GOT3 (cell line): ENCODE data around the gene PRPF38A.
"Not testable (repeated sequence)": the region's sequence is repeated elsewhere in the genome, so short reads cannot be mapped to it uniquely, and the experiment has no call there.

ENCODE experiments used
- DNase-seq: peaks from one replicate; lab custom pipeline; 2025; ENCODE audit warnings: mixed read lengths; lab: John Stamatoyannopoulos, UW

PRPF38A gene

DNA sequence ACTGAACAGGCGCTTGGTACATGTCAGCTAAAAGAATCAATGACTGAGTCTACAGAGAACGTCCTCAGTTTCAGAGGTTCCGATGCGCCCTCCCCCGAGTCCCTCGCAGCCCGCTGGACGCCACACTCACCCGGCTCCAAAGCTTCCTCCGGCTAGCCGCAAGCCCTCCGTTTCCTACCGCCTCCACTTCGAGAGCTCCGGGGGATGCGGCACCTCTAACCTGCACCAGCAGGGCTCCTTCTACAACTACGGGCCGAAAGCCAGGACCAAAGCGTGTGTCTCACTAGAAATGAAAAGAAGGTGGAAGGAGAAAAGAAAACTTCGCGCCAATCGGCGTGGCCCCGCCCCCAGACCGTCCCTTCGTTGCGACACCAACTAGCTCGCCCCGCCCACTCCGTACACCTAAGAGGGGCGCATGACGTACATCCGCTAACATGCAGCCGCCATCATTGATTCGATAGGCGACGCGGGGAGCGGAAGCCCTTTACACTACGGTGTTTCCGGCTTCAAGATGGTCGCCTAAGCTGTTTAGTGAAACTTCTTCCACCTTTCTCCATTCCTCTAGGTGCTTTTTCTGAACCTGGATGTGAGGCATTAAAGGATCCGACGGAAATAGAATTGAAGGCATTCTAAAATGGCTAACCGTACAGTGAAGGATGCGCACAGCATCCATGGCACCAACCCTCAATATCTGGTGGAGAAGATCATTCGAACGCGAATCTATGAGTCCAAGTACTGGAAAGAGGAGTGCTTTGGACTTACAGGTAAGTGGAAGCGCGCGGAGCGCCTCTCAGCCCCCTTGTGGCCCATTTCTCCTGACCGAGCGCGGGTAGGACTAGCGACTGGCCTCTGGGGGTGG lies at the start of gene PRPF38A, which contains the start of gene ORC1:
Gene PRPF38A, plus strand, starts transcription at position 487 of the 859 bp plus-strand sequence. Its CDS starts 148 bp downstream, at position 635.
Gene ORC1, minus strand, starts transcription at position 308 of the 859 bp plus-strand sequence. CDS start 2,200 bp downstream, outside the sequence.
- DNase-seq, result peak; percentile 83

GRCh38 chr1:52355436-52355835 lies 49.0 kb upstream of the PRPF38A start:
- DNase-seq, result no peak

GRCh38 chr1:52355847-52356505 lies 48.4 kb upstream of the PRPF38A start:
- no peak for DNase-seq

- DNase-seq, result no peak
These were observed 47.5 kb upstream of the PRPF38A start for GRCh38 chr1:52356818-52357355.

GRCh38 chr1:52357397-52357796 lies 47.0 kb upstream of the PRPF38A start:
- no peak for DNase-seq

GRCh38 chr1:52358851-52359497 lies 45.4 kb upstream of the PRPF38A start:
- no peak for DNase-seq

GRCh38 chr1:52359676-52360594 lies 44.5 kb upstream of the PRPF38A start:
- DNase-seq, result no peak

DNA sequence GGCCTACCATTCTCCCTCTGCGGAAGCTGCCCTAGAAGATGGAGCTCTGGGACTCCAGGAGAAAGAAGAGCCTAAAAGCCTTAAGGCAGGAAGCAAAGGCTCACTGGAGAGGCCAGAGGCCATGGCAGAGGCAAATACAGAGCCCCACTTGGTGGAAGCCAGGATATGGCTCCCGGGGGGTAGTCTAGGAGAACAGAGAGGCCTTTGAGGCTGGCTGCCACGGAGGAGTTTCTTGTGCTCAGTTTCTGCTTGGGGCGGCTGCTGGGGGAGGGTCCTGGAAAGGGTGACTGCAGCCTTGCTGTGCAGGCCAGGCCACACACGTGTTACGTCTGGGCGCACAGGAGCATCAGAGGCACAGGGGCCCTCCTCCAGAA lies 43.8 kb upstream of the PRPF38A start:
- DNase-seq, result no peak

DNA sequence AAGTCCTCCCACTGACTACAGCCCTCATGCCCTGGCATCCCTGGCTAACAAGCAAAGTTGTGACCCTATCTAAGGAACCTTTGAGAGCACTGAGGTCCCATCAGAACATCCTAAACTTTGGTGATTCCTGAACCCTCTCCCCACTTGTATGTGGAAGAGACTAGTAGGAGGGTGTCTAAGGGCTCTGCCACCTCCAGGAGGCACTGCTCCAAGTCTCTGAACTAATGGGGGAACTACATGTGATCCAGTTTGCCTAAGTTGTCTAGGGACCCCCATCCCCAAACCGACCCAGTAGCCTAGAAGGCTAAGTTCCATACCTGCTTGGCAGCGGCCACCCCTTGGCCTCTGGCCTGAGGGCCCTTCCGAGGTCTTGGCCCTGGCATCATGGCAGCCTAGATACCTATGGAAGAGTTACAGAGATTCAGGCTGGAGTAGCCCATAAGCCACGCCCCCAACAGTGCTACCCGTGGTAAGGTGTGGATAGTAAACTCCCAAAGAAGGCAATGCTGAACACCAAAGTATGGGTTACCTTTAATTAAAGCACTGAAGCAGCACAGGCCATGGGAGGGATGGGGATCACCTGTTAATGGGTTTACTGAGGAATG lies 40.1 kb upstream of the PRPF38A start:
- no peak for DNase-seq

- DNase-seq, result peak; percentile 4
These were observed 39.2 kb upstream of the PRPF38A start for GRCh38 chr1:52365071-52365745.

DNA sequence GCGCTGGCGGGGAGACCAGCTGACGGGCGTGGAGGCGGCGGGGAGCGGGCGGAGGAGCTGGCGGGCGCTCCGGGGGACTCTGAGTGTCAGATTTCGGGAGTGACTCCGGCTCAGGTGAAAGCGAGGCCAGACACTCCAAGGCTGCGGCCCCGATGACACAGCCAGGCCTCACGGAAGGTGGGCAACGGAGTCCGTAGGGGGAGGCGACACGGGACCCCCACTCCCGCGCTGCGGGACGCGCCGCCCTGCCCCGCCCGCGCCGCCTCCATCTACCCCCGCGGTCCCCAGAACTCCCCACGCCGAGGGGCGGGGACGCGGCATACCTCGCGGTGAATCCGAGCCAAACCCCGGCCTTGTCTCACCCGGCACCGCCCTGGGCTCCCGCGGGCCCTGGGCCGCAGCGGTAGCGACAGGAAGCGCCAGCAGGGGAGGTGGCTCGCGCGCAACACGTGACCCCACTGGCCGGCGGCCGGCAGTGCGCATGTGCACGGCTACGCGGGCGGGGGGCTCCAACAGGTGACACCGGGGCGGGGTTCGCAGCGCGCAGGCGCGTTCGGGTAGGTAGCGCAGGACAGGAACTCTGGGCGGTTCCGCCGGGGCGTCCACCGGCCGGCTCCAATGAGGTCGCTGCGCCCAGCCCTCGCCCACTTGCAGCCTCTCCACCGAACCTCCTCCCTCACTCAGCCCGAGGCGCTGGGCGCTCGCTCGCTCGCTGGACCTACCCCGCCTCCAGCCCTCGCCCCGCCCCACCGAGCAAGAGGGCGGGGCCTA lies 38.5 kb upstream of the PRPF38A start, which contains the start of gene CC2D1B:
Gene CC2D1B, minus strand, starts transcription at position 460 of the 771 bp plus-strand sequence. CDS start 1,585 bp downstream, outside the sequence.
- peak; percentile 94 for DNase-seq

DNA sequence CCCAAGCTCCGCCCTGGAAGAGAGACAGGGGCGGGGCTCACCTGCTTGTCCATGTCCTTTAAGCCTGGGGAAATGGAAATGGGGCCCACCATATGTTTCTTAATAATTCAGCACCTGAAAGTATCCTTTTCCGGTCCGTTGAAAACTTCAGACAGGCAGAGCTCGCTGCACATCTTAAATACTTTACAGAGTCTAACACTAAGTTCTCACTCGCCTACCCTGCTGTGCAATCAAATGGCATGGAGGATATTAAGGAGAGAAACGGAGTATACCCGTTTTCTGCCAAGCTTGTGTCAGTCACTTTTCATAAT lies 37.9 kb upstream of the PRPF38A start:
- DNase-seq, result no peak

DNA sequence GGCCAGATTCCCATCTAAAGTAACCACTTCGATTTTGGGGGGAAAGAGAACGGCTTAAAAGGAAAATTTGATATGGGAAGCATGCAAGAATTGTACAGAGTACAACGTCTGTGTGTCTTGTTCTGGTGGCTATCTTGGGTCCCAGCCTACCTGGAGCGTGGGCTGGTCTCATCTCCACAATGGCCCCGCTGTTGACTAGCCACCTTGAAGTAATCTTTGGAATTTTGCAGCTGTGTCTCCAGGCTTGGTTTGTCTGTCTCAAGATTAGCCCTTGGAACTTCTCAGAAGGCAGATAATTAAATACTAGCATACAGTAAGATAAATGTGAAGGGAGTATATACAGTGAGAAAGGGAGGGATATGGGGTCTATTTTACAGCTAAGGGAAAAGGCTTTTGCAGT lies 37.1 kb upstream of the PRPF38A start:
- no peak for DNase-seq

DNA sequence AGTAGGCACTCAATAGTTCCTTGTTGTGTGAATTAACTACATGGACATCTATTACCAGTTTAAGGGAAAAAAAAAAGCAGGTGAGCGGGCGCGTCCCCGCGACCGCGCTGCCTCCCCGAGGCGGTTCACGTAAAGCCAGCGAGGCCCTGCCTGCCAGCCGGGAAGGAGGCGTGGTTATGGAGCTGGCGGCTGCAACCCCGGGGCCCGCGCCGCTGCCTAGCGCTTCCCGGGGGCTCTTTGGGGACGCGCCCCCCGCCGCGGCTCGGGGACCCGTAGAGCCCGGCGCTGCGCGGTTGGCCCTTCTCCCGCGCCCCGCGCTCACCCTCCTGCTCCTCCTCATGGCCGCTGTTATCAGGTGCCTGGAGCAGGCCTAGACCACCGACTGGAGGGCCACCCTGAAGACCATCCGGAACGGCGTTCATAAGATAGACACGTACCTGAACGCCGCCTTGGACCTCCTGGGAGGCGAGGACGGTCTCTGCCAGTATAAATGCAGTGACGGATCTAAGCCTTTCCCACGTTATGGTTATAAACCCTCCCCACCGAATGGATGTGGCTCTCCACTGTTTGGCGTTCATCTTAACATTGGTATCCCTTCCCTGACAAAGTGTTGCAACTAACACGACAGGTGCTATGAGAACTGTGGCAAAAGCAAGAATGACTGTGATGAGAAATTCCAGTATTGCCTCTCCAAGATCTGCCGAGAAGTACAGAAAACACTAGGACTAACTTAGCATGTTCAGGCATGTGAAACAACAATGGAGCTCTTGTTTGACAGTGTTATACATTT lies 35.8 kb upstream of the PRPF38A start:
- DNase-seq, result no peak

DNA sequence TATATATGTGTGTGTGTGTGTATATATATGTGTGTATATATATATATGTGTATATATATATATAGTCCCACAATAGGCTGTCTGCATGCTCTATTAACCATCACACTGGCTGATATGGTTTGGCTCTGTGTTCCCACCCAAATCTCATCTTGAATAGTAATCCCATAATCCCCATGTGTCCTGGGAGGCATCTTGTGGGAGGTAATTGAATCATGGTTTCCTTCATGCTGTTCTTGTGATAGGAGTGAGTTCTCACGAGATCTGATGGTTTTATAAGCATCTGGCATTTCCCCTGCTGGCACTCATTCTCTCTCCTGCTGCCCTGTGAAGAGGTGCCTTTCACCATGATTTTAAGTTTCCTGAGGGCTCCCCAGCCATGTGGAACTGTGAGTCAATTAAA lies 34.6 kb upstream of the PRPF38A start:
- DNase-seq, result not testable (repeated sequence)

- DNase-seq, result no peak
These were observed 19.0 kb upstream of the PRPF38A start for GRCh38 chr1:52385376-52385775.

GRCh38 chr1:52386458-52386857 lies 17.9 kb upstream of the PRPF38A start:
- DNase-seq, result no peak

DNA sequence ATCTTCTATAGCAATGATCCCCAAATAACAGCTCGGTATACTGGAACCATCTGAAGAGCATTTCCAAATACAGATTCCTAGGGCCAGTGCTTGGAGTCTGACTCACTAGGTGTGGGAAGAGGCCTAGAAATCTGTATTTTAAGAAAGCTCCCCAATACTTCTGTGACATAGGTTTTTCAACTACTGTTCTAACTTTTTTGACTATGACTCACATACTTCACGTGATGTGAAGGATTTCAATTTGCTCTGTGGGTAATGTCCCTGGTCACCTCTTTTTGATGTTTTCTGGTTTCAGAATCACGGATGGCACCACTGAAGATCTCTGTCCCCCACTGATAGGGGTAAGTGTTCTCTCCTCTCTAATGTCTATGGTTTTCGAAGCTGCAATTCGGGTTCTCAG lies 11.2 kb upstream of the PRPF38A start:
- DNase-seq, result no peak

DNA sequence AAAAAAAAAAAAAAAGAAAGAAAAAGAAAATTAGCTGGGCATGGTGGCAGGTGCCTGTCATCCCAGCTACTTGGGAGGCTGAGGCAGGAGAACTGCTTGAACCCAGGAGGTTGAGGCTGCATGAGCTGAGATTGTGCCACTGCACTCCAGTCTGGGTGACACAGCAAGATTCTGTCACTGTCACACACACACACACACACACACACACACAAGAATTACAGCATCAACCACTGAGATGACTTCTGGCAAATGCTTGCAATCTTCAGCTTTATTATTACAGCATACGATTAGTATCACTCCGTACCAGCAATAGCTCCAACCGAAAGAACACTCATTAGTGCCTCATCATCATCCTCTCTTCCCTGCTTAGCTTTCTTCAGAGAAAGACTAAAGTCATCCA lies 4.8 kb upstream of the PRPF38A start:
- no peak for DNase-seq
